ENCODE measurements around the gene CTNNA1.
A peak's percentile ranks its signal among the peaks of the same experiment; 100 is the strongest.

CTNNA1 gene

DNA sequence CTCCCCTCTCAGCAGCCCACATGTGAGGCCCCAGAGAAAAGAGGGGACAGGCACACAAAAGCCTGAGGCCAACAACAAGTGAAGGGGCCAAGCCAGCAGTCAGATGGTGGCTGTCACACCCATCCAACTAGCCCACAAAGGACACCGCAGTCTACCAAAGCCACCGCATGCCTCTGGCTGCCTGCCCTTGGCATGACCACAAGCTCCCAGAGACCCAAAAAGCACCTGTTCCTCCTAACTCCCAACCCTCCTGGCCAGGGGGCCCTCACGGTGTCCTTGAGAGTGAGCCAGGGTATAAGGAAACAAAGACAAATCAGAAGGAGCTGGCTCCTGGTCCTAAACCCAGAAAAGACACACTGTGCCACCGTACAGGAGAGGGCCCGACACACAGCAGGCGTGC lies 199.7 kb downstream of the CTNNA1 start:
- DNase-seq = no peak

DNA sequence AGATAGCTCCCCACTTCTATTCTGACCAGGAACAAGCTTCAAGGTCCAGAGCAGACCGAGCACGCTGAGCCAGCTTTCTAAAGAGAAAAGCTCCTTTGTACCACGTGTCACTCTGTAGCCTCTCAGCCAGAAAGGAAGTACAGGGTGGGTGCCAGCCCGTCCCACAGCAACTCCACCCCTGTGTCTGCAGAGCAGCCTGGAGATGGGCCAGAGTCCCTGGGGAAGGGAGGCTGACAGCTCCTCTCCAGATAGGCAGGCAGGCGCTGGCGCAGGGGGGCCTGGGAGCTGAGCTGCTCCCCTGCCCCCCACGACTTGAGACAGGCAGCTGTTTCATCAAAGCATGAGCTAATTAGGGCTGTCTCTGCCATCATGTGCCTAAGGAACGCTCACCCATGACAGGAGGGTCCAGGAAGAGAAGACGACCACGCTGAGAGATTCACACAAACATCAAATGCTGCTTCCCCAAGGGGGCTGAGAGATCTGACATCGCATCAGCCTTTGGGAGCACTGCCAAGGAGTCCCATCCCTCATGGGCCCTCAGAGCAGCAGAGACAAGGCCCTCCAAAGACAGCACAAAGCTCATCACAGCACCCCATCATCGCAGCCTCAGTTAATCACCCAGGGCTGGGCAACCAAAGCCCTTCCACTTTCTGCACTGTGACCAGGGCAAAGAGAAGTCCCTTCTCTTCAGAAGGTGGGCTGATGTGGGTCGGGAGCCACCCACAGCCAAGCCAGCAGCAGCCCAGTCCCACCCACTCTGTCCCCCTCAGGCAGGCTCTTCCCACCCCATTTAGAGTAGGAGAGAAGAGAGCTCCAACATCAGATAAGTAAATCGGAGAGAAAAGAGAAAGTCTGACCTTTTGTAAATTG lies 200.4 kb downstream of the CTNNA1 start:
- peak; percentile 76 for DNase-seq

DNA sequence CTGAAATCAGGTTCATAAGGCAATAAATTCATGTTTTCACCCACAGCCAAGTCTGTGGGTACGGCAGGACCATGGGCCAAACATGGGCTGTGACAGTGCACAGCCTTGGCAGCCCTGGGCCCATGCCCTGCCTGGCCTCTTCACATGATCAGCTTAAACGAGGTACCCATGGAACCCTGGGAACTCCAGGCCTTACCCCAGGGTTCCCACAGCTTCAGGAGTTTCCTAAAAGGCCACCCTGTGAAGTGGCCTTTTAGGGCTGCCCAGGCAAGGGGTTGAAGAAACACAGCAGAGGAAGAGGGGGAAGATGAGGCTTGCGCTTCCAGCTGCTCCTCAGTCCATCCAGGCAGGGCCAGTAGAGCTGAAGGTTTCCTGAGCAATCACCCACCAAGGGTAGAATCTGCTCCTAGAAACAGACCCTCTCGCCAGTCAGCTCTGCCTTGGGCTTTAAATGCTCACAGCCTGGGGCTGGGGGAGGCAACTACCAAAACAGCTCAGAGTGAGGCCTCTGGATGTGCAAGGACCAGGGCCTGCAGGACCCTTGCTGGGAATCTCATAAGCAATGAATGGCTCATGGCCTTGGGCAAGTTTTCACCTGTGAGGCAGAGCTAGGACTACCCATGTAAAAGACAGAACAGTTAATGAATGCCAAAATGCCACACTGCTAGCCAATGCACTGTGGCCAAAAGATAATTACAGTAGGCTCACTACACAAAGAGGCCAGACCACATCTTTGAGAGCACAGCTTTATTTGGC lies 201.2 kb downstream of the CTNNA1 start:
- no peak for DNase-seq

DNA sequence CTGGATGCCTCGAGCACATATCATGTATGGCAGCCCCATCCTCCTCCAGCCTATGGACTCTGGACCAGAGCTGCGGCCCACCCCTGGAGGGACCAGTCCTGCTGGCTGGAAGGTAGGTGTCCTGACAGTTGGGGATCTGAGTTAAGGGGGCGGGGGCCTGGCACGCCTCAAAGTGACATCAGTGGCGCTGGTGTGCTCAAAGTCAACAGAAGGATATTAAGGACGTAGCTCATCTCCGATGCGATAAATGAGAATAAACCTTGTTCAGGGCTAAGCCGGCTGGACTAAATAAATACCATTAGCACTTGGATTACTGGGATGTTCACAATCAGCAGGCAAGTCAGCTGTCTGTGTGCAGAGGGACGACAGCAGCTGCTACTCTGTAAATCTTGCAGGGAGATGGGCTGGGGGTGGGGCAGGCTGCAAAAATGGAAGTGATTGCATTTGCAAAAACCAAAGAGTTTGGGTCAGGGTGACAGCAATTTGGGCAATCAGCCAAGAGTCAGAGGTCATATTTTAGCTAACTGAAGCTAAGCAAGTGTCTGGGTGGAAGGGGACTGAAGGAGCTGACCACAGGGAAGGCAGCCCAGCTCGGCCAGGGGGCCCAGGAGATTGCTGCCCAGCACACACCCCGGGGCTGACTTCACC lies 201.9 kb downstream of the CTNNA1 start:
- peak; percentile 50 to 60 for DNase-seq

DNA sequence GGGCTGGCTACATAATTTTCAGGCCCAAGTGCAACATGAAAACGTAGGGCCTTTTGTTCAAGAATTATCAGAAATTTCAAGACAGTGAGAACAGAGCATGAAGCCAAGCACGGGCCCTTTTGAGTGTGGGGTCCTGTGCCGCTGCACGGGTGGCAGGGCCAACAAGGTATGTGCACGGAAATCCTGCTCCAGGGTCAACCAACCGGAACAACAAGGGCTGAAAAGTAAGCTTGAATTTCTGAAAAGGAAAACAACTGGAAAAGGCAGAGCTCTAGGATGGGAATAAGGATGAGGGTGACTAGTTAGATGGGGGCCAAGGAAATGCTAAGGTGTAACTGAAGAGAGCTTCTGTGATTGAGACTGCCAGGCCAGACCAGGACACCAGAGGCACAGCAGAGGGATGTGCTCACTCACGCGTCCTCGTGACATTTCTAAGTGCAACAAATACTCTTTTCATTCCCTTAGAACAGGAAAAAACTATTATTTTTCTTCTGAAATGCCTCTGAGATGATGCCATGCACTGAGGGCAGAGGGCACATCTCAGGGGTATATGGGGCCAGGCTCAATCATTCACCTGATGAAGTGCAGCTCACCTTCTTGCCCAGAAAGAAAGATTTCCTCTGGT lies 202.6 kb downstream of the CTNNA1 start:
- no peak for DNase-seq

DNA sequence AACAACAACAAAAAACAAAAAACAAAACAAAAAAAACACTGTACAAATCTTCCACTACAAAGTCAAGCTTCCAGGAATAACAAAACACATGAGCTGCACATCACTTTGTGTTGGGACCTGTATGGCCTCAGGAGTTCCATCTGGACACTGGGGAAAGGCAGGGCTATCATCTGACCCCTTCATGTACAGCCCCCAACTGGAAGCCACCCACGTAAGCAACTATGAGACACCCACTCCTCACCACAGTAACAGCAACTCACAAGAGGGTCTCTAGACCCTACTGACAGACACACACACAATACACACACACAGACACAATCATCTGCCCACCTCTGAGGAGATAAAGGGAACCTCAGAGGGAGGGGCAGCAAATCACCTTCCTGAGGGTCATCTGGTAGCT lies 203.6 kb downstream of the CTNNA1 start:
- DNase-seq = no peak

DNA sequence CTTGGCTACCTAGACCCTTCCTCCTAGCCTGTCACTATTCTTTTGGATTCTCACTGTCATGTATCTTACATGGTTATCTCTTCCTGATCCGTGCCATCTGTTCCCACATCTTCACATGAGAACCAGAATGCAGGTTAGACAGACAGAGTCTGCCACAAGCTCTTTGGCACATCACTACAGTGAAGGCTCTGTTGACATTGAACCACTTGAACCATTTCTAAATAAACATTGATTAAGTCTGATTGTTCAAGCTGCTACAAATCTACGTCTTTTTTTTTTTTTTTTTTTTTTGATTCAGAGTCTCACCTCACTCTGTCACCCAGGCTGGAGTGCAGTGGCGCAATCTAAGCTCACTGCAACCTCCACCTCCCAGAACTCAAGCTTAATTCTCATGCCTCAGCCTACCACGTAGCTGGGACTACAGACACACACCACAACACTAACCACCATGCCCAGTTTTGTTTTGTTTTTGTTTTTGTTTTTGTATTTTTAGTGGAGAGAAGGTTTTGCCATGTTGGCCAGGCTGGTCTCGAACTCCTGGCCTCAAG lies 207.0 kb downstream of the CTNNA1 start:
- DNase-seq = no peak

DNA sequence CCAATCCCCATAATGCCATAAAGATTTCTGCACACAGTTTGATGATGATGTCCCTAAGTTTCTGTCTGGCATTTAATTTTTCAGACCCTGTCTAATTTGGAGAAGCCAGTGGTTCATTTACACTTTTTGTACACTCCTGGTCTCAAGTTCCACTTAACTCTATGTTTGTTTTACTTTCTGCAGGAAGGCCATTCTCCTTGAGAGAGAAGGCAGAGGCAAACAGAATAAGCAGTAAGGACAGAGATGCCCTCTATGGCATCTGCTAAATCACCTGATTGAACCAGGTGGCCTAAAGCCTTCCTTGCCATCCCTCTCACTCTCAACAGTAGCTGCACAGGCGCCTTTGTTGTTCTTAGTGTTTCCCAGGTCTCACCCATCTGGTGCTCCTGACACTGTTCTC lies 208.0 kb downstream of the CTNNA1 start:
- no peak for DNase-seq

DNA sequence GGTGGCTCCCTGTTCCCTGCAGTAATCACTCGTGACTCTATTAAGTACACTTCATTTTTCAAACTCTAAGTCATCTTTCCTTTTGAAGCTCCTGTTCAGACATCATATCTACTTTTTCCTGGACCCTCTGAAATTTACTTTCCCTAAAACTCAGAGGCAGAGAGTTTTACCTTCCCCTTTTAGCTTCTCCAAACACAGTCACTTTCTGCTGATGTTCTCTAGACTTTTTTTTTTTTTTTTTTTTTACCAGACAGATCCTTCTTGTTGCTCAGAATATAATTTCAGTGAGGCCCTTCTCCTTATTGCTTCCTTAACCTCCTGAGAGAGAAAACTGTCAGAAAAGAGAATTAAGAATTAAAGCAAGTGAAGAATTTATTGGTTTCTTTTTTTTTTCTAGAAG lies 208.5 kb downstream of the CTNNA1 start:
- DNase-seq = peak in 1 of 2 donors; percentile 11

DNA sequence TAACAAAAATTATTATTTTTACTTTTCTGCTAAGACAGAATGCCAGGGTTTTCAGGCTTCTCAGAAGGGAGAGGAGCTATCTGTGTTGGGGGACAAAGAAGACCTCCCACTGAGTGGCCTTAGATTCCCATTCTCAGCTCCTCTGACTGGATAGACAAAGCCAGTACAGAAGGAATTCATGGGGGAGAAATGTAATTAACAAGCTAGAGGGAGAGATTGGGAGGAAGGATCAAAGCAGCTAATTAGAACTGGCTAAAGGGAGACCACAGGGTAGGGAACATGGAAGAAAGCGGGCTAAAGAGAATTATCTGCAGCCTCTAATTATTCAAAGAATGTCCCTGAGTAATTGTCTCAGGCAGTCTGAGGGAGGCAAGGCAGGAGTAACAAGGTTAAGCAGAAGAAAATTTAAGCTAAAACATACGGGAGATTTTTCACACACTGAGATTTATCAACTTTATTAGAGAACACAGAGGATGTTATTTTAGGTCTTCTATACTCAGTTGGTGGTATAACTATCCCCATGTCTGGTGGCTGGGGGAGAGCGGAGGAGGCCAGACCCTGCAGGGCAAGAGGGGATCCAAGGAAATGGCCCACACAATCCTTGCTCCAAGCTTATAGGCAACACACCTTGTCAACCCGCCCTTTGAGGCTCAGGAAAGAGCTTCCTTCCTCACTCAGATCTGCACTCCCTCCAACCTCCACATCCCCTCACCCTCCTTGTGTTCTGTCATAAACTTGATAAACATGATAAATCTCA lies 209.6 kb downstream of the CTNNA1 start:
- no peak for DNase-seq

DNA sequence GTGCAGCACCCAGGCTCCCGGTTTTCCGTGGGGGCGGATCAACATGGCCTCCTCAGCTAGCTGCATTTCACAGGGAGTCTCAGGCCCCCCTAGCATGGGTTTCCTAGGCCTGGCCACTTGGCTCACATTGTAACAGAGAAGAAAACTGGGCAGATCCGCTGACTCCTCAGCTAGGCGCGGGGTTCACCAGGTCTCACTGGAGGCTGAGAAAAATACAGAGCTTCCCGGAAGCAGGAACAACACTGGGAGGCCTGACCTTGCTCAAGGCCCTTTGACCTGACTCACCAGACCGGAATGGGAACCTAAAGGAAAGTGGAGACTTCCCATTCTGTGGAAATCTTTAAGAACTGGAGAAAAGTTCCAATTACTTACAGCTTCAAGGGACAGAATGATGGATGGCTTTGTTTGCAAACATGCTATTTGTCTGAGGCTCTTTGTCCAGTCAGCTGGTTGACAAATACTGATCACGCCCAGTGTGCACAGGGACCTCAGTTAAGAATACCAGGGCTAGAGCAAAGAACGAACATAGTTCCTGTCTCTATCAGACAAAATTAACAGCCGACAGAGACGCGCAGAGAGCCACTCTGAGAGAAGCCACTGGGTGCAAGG lies 210.6 kb downstream of the CTNNA1 start:
- peak in 1 of 2 donors; percentile 6 for DNase-seq

DNA sequence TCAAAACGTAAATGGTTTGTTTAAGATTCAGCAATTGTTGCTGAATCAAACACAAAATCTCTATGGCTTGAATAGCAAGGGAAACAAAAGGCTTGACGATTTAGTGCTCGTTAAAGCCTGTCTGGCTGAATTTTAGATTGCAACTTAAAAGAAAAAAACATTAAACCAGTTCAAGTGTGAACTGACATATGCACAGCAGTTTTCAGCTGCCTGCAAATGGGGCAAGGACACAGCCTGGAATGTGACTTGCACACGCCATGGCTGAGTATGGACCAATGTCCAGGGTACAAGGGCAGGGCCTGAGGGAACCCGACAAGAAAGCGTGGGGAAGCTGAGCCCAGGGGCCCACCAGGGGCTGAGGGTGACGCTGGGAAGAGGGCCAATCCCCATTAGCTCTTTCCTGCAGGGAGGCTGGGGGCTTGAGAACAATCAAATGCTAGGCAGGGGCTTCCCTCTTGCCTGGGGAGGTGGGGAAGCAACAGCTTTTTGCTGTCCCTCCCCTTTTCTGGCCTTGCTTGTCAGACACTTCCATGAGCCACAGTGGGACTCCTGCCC lies 211.5 kb downstream of the CTNNA1 start:
- DNase-seq = no peak

DNA sequence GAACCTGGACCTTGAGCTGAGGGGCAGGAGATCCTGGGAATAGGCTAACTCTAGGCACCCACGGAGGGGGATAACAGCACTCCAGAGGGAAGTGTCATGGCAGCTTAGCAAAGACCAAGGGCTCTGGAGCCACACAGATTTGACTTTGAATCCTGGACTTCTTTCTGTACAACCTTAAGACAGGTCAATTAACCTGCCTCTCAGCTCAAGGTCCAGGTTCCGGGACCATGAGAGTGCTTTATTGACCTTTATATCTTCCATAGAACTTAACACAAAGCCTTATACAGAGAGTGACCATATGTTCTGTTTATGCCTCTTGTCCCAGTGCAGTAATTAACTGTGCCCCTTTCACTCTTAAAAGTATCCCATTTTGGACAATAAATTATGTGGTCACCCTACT lies 212.4 kb downstream of the CTNNA1 start:
- no peak for DNase-seq

DNA sequence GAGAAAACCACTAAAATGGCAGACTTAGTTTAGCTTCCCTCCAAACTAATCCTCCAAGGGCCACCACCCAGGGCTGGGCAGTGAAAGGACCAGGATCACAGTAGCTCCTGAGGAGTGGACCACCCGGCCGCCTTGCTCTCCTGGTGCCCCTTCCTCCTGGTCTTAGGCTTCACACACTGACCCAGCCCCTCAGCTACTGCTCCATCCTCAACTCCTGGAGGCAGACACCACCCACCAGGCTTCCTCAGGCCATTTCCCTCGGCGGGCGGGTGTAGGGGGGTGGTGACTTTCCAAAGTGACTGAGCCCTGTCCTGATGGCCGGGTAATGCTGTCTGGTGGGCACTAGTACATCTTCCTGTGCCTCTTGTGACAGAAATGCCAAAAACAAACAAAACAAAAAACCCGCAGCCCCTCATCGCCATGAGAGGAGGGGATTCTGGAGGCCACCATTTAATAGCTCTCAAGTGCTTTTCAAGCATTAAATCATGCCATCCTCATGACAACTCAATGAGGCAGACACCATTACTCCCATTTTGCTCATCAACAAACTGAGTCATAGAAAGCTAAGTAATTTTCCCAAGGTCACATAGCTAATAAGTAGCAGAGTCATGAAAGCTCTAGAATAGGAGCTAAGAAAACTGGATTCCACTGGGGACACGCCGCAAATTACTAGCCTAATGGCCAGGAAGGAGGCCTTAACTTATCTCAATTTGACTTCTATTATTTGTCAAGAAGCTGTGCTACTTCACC lies 213.2 kb downstream of the CTNNA1 start:
- no peak for DNase-seq

DNA sequence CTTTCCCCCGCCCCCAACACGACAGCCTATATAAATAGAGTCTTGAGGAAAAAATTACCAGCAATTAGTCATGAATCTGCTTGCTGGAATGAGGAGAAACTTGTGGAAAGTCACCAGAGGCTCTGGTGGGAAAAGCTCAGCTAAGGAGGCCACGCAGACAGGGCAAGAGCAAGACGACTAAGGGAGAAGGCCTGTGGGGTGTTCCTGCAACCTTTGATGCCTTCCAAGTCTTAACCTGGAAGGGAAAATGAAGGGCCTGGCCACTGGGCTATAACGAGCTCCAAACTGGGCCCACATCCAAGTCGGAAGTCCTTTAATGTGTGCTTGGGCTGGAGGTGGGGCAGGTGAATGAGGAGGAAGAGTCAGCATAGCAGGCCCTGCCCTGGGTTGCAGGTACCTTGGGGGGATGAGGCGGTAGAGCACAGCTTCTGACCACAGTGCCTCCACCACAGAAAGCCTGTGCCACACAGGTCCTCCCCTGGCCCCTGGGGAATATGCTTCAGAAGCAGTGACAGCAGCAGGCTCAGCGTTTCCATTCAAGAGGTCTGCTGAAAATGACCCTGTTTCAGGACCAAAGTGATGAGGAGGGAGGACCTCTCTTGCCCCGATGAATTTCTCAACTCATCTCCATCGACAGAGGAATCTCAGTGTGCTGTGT lies 214.7 kb downstream of the CTNNA1 start:
- DNase-seq = no peak

DNA sequence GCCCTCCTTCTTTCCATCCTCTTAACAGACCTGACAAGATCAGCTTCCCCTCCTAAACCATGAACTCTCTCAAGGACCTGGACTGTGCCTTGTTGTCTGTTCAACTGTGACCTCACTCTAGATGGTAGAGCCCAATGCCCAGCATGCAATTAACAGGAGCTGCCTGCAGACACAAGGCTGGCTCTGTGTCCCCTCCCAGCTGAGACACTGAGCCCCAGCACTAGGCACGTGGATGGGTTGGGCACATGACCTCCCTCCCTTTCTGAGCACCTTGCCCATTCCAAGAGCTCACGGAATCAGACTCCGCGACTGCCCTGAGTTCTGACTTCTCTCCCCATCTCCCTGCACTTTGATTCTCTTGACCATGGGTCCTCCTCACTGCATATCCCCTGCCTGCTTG lies 215.4 kb downstream of the CTNNA1 start:
- DNase-seq = no peak

DNA sequence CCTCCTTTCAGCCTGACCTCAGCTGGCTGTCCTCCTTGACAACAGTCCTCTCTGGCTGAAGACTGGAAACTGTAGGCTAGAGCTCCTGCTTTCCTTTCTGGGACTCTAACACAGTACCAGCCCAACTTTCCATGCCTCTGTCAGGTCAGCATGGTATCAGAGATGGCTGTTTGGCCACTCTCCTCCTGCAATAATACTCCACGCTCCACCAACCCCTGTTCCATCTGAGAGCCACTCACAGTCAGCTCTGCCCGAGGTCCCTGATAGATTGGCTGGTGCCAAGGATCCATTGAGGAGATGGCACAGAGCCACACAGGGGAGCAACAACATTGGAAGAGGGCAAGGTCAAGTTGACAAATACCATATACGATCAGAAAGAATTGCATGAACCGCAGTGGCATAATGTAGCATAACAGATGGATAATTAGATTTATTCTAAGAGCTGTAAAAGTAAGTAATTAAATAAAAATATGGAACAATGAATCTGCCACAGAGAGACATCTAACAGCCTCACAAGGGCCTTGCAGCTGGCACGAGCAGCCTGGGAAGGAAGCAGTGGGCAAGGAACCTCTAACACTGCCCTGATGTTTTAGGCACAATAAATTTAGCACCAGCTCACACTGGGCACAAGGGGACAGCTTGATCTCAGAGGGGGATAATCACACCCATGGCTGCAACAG lies 216.2 kb downstream of the CTNNA1 start:
- DNase-seq = no peak

DNA sequence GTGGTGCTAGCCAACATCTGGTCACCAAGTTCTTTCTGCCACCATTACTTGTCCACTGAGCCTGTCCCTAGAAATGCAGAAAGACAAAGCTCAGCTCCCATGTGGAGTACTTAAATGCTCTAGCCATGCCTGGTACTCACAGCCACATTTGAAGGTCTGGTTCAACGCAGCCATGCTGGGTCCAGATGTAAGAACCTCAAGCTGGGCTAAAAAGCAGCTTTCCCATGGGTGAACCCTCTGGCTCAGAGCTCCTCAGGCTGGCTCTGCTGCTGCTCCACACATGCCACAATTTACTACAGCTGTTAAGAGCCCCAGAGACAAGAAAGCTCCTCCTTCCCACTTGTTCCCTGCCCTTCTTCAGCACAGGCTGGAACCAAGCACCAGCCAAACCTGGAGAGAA lies 219.0 kb downstream of the CTNNA1 start:
- DNase-seq = no peak

DNA sequence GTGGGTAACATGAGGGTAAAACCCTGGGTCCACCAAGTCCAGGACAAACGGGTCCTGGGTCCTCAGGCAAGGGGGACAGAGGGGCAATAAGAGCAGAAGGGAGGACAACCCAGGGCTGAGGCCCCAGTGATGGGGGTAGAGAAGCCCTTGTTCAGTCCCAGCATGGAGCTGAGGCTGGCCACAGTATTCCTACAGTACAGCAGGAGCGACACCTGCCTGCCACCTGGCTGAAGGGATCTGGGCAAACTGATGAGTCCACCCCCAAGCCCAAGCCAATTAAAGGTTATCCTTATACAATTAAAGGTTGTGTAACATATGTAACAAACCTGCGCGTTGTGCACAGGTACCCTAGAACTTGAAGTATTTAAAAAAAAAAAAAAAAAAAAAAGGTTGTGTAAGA lies 219.6 kb downstream of the CTNNA1 start:
- no peak for DNase-seq
